K562 treated with DMSO at 1 percent for 12 hours (cell line): Measurements from ENCODE around the gene MGA. TPM values are rescaled to one million over a fixed set of nuclear protein-coding genes. Genes with fewer than 3 reads are reported as not detected.

Experiments used
- total RNA-seq: library from RNA; unstranded; fragments of 300-600 nt; gene quantifications from 2 replicates; pipeline ENCODE4 v1.2.3, GENCODE V29; 2022; ENCODE audit not compliant: insufficient read depth

The MGA gene
- 1.5 and 16.1 TPM in 2 replicates for total RNA-seq

GRCh38 chr15:41660235-41661077, at the start of gene MGA:
Gene MGA (plus strand): TSS chr15:41660405.

GRCh38 chr15:41774062-41774881, 114.1 kb downstream of the MGA start, which contains the start of gene MAPKBP1:
Gene MAPKBP1 (plus strand): TSS chr15:41774484. CDS start chr15:41775276, 792 bp downstream.

Other genes with a start within 250 kb of the MGA start
- 18.4 and 32.6 TPM in 2 replicates for gene RTF1, start 243.3 kb upstream of the MGA start, total RNA-seq
- 70.1 and 89.4 TPM in 2 replicates for gene ITPKA, start 166.5 kb upstream of the MGA start, total RNA-seq
- 10.8 and 16.6 TPM in 2 replicates for gene LTK, start 146.6 kb upstream of the MGA start, total RNA-seq
- 21.7 and 40.3 TPM in 2 replicates for gene RPAP1, start 116.1 kb upstream of the MGA start, total RNA-seq
- gene TYRO3, start 101.2 kb upstream of the MGA start, total RNA-seq = 19.1 and 22.3 TPM in 2 replicates
- gene MAPKBP1, start 114.1 kb downstream of the MGA start, total RNA-seq = 4.6 and 14.1 TPM in 2 replicates
- 14.0 and 18.8 TPM in 2 replicates for gene JMJD7, start 167.7 kb downstream of the MGA start, total RNA-seq
- 6.9 and 9.4 TPM in 2 replicates for gene PLA2G4B, start 178.4 kb downstream of the MGA start, total RNA-seq
- not detected in 2 replicates for gene SPTBN5, start 233.6 kb downstream of the MGA start, total RNA-seq